HFFc6 (cell line): ENCODE data around the gene ROBO4. TPM values are rescaled to one million over a fixed set of nuclear protein-coding genes. Genes with fewer than 3 reads are reported as not detected.
A peak's percentile ranks its signal among the peaks of the same experiment; 100 is the strongest.

ENCODE experiments used
- DNase-seq: peaks from one replicate; pipeline ENCODE4 v3.0.0-alpha.2; 2018
- H3K27ac Mint-ChIP-seq: 2 replicates; pipeline ENCODE4 v1.8.0; 2020; ENCODE audit warnings: mild to moderate bottlenecking, mixed read lengths
- H3K27me3 Mint-ChIP-seq: 2 replicates; pipeline ENCODE4 v1.8.0; 2021; ENCODE audit warnings: mild to moderate bottlenecking, moderate library complexity, mixed read lengths; ENCODE audit not compliant: insufficient read depth
- H3K36me3 Mint-ChIP-seq: 2 replicates; pipeline ENCODE4 v1.8.0; 2021; ENCODE audit warnings: low read depth, mixed read lengths
- H3K4me1 Mint-ChIP-seq: 2 replicates; pipeline ENCODE4 v1.8.0; 2020; ENCODE audit warnings: low read depth, mixed read lengths
- H3K4me3 Mint-ChIP-seq: 2 replicates; pipeline ENCODE4 v1.8.0; 2020; ENCODE audit warnings: mild to moderate bottlenecking, moderate library complexity, mixed read lengths
- H3K9me3 Mint-ChIP-seq: 2 replicates; pipeline ENCODE4 v1.8.0; 2020; ENCODE audit warnings: mild to moderate bottlenecking, mixed read lengths
- CTCF ChIP-seq: fragments of 200-600 bp; sonication (generic); IDR thresholded peaks from 2 replicates; pipeline ENCODE4 v1.5.0; 2021; ENCODE audit warnings: antibody characterized with exemption, mild to moderate bottlenecking
- total RNA-seq, 6 experiments: library from RNA; stranded (reverse); fragmentation: NEBNext Ultra II Directional; extraction: Animal tissue kit (Norgen Biotek cat#: 25700); gene quantifications; 2 replicates in 1 of 6; 3 replicates in 5 of 6; pipeline ENCODE4 v1.2.3, GENCODE V29; 2021

ROBO4 gene
- total RNA-seq, 6 experiments from 2014 or later = 0.46 to 0.63 (median 0.56) TPM

- Mint-ChIP-seq H3K27me3 (peaks cover 3% of the 10 kb centered on the region), H3K4me3 (peak overlapping the region; percentile 80), H3K4me1 (peaks cover 70% of the 10 kb centered on the region), H3K9me3 (no peaks in the 10 kb centered on the region), H3K36me3 (no peaks in the 10 kb centered on the region), H3K27ac (peak overlapping the region; percentile 98)
- peak; percentile 85 for DNase-seq
- TF ChIP-seq CTCF = no peak
These were observed 2.8 kb upstream of the ROBO4 start for GRCh38 chr11:124900464-124900863.

- peak overlapping the region; percentile 98 for H3K27ac Mint-ChIP-seq
- H3K4me1 Mint-ChIP-seq = peaks cover 75% of the 10 kb centered on the region
- no peak for DNase-seq
These were observed 1.9 kb upstream of the ROBO4 start for GRCh38 chr11:124899383-124900145.

GRCh38 chr11:124898711-124899110 lies 1.0 kb upstream of the ROBO4 start:
- Mint-ChIP-seq H3K4me3 (peak overlapping the region; percentile 46), H3K27ac (peak overlapping the region; percentile 98), H3K27me3 (peaks cover 2% of the 10 kb centered on the region), H3K4me1 (peaks cover 79% of the 10 kb centered on the region), H3K36me3 (no peaks in the 10 kb centered on the region), H3K9me3 (no peaks in the 10 kb centered on the region)
- TF ChIP-seq CTCF = no peak
- DNase-seq = no peak

More at GRCh38 chr11:124899383-124900145, 1.9 kb upstream of the ROBO4 start:
- Mint-ChIP-seq H3K36me3 (no peaks in the 10 kb centered on the region), H3K9me3 (no peaks in the 10 kb centered on the region), H3K4me3 (peak overlapping the region; percentile 15), H3K27me3 (peaks cover 2% of the 10 kb centered on the region)
- TF ChIP-seq CTCF = peak; percentile 61

- peak; percentile 91 for DNase-seq
- H3K4me1 Mint-ChIP-seq = peaks cover 77% of the 10 kb centered on the region
- H3K27me3 Mint-ChIP-seq = peaks cover 2% of the 10 kb centered on the region
- TF ChIP-seq CTCF = peak; percentile 52
- H3K27ac Mint-ChIP-seq = peak overlapping the region; percentile 98
- H3K9me3 Mint-ChIP-seq = no peaks in the 10 kb centered on the region
- peak overlapping the region; percentile 46 for H3K4me3 Mint-ChIP-seq
- no peaks in the 10 kb centered on the region for H3K36me3 Mint-ChIP-seq
These were observed 607 bp upstream of the ROBO4 start for GRCh38 chr11:124898263-124898680.

- no peak for TF ChIP-seq CTCF
- peaks cover 2% of the 10 kb centered on the region for H3K27me3 Mint-ChIP-seq
- H3K27ac Mint-ChIP-seq = peak overlapping the region; percentile 98
- DNase-seq = no peak
- no peak overlapping the region for H3K4me3 Mint-ChIP-seq
- peaks cover 68% of the 10 kb centered on the region for H3K4me1 Mint-ChIP-seq
- H3K36me3 Mint-ChIP-seq = no peaks in the 10 kb centered on the region
- no peaks in the 10 kb centered on the region for H3K9me3 Mint-ChIP-seq
These were observed 759 bp downstream of the ROBO4 start for GRCh38 chr11:124896821-124897391.
